Right atrium auricular region (tissue), 2 donors: ENCODE results near the gene CLEC10A. TPM values are rescaled to one million over a fixed set of nuclear protein-coding genes. Genes with fewer than 3 reads are reported as not detected.
A peak's percentile ranks its signal among the peaks of the same experiment; 100 is the strongest.

ENCODE experiments used
- DNase-seq: peaks from one replicate; pipeline ENCODE4 v3.0.0-alpha.2; 2019; ENCODE audit warnings: low spot score
- H3K27ac ChIP-seq, 2 donors: fragments of 200-600 bp; sonication (generic); 1 replicate in 1 of 2; 2 replicates in 1 of 2; pipeline ENCODE4 v1.5.1; 2016 to 2019
- H3K27me3 ChIP-seq, 2 donors: fragments of 200-600 bp; sonication (generic); one replicate each; pipeline versions ENCODE4 v1.5.1 to v1.6.0; 2017 to 2019
- H3K36me3 ChIP-seq: fragments of 200-600 bp; sonication (generic); one replicate; pipeline ENCODE4 v1.5.1; 2016
- H3K4me1 ChIP-seq, 2 donors: fragments of 200-600 bp; sonication (generic); one replicate each; pipeline versions ENCODE4 v1.5.1 to v1.6.0; 2017 to 2019
- H3K4me3 ChIP-seq, 2 donors: fragments of 200-600 bp; sonication (generic); 1 replicate in 1 of 2; 2 replicates in 1 of 2; pipeline ENCODE4 v1.5.1; 2017 to 2019; ENCODE audit warnings: mild to moderate bottlenecking in 1 of 2, moderate library complexity in 1 of 2
- H3K9me3 ChIP-seq, 2 donors: fragments of 200-600 bp; sonication (generic); one replicate each; pipeline ENCODE4 v1.5.1; 2019
- total RNA-seq, 2 donors: library from RNA; depleted of rRNA; stranded (reverse); fragments of >200 nt; gene quantifications; one replicate each; pipeline ENCODE4 v1.1.0, GENCODE V29; 2016
- TF ChIP-seq, protein P1 (sequence below), 2 donors: fragments of 200-600 bp; sonication (generic); IDR thresholded peaks; one replicate each; pipeline ENCODE4 v1.5.1; 2019; ENCODE audit warnings: antibody characterized with exemption in 2 of 2

Gene CLEC10A
- total RNA-seq, 2 donors from 2014 or later: 1.4 to 3.6 TPM

DNA sequence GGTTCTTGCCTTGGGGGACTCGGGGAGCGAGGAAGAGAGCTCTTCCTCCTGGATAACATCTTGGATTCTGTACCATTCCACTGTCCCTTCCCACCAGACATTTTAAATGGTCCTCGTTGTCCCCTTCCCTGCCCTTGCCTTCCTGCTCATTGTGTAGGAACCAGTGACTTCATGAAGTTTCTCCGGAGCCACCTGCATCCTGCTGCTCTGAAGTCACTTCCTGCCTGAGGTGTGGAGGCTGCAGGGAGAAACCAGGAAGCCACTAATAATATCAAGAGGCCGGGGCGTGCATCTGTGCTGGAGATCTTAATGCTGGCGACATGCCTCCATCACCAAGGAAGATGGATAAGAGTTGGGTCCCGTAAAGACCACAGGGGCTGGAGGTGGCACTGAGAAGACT is 50.4 kb downstream of the CLEC10A start:
- no peaks in the 10 kb centered on the region for H3K36me3 ChIP-seq
- no peak for DNase-seq
- H3K27ac ChIP-seq: peak overlapping the region; percentile 48 to 53

DNA sequence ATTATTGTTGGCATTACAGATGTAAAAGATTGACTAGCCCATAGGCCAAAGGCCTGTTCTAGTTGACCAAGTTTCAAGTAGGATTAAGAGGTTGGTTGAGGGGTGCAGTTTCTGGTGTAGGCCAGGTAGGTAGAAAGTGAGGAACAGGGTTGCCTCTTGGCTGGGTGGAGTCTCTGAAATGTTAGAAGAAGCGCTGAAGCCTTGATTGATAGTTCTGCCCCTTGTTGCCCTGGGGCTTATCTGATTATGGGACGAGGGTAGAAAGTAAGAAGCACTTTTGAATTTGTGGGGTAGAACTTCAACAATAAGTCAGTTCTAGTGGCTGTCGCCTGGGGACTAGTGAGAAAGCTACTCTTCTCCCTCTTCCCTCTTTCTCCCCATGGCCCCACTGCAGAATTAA is 51.0 kb downstream of the CLEC10A start:
- H3K4me3 ChIP-seq: no peak overlapping the region
- DNase-seq: no peak
- H3K4me1 ChIP-seq: peaks cover 0 to 33% of the 10 kb centered on the region in 2 donors
- TF ChIP-seq, protein P1, sequence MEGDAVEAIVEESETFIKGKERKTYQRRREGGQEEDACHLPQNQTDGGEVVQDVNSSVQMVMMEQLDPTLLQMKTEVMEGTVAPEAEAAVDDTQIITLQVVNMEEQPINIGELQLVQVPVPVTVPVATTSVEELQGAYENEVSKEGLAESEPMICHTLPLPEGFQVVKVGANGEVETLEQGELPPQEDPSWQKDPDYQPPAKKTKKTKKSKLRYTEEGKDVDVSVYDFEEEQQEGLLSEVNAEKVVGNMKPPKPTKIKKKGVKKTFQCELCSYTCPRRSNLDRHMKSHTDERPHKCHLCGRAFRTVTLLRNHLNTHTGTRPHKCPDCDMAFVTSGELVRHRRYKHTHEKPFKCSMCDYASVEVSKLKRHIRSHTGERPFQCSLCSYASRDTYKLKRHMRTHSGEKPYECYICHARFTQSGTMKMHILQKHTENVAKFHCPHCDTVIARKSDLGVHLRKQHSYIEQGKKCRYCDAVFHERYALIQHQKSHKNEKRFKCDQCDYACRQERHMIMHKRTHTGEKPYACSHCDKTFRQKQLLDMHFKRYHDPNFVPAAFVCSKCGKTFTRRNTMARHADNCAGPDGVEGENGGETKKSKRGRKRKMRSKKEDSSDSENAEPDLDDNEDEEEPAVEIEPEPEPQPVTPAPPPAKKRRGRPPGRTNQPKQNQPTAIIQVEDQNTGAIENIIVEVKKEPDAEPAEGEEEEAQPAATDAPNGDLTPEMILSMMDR (IDR thresholded peaks at IDR 0.05): no peak
- H3K36me3 ChIP-seq: no peaks in the 10 kb centered on the region
- H3K27me3 ChIP-seq: no peaks in the 10 kb centered on the region
- H3K9me3 ChIP-seq: no peaks in the 10 kb centered on the region
- peak overlapping the region; percentile 48 to 53 for H3K27ac ChIP-seq

More for the DNA sequence above, 50.4 kb downstream of the CLEC10A start:
- Histone ChIP-seq H3K9me3 (no peaks in the 10 kb centered on the region), H3K4me3 (no peak overlapping the region), H3K27me3 (no peaks in the 10 kb centered on the region), H3K4me1 (peaks cover 0 to 31% of the 10 kb centered on the region in 2 donors)
- TF ChIP-seq, protein P1 (IDR thresholded peaks at IDR 0.05): no peak

GRCh38 chr17:7027335-7027734 is 52.7 kb downstream of the CLEC10A start:
- TF ChIP-seq, protein P1 (IDR thresholded peaks at IDR 0.05): no peak
- H3K4me1 ChIP-seq: peaks cover 0 to 38% of the 10 kb centered on the region in 2 donors

GRCh38 chr17:7026471-7027115 is 53.5 kb downstream of the CLEC10A start:
- no peaks in the 10 kb centered on the region for H3K36me3 ChIP-seq
- no peaks in the 10 kb centered on the region for H3K9me3 ChIP-seq
- H3K27ac ChIP-seq: peak overlapping the region; percentile 29 to 36
- TF ChIP-seq, protein P1 (IDR thresholded peaks at IDR 0.05): no peak
- H3K4me3 ChIP-seq: no peak overlapping the region
- peaks cover 0 to 5% of the 10 kb centered on the region in 2 donors for H3K27me3 ChIP-seq
- H3K4me1 ChIP-seq: peaks cover 0 to 45% of the 10 kb centered on the region in 2 donors
- no peak for DNase-seq

More at GRCh38 chr17:7027335-7027734, 52.7 kb downstream of the CLEC10A start:
- Histone ChIP-seq H3K27me3 (peaks cover 0 to 4% of the 10 kb centered on the region in 2 donors), H3K4me3 (no peak overlapping the region), H3K9me3 (no peaks in the 10 kb centered on the region), H3K36me3 (no peaks in the 10 kb centered on the region), H3K27ac (peak overlapping the region; percentile 36 to 53)
- no peak for DNase-seq

DNA sequence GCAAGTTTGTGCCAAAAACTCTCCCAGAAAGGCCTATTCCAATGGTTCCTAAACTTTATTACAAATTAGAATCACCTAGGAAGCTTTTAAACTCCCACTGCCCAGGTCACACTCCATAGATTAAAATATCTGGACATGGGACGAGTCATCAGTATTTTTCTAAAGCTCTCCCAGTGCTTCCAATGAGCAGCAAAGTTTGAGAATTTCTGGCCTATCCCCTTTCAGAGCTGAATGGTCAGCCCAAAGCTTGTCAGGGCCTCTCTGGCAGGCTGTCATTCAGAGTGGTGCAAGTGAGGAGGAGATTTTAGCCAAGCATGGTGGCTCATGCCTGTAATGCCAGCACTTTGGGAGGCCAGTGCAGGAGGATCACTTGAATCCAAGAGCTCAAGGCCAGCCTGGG is 54.8 kb downstream of the CLEC10A start:
- Histone ChIP-seq H3K36me3 (no peaks in the 10 kb centered on the region), H3K27ac (no peak overlapping the region), H3K27me3 (peaks cover 0 to 5% of the 10 kb centered on the region in 2 donors), H3K4me1 (peaks cover 0 to 52% of the 10 kb centered on the region in 2 donors), H3K9me3 (no peaks in the 10 kb centered on the region), H3K4me3 (no peak overlapping the region)
- DNase-seq: no peak
- TF ChIP-seq, protein P1 (IDR thresholded peaks at IDR 0.05): no peak

Other genes with a start within 250 kb of the CLEC10A start
- not detected for gene TEKT1, start 248.5 kb downstream of the CLEC10A start, total RNA-seq
- under 1 TPM in 1 of 2 donors, not detected in 1; 0.47 TPM for gene ALOX12, start 84.2 kb downstream of the CLEC10A start, total RNA-seq
- 100 to 1,000 TPM; 231 to 334 TPM for gene RNASEK, start 67.6 kb downstream of the CLEC10A start, total RNA-seq
- 1 to 10 TPM; 6.1 to 9.2 TPM for gene BCL6B, start 57.2 kb downstream of the CLEC10A start, total RNA-seq
- under 1 TPM; 0.70 to 0.71 TPM for gene SLC16A13, start 44.2 kb downstream of the CLEC10A start, total RNA-seq
- gene SLC16A11, start 36.2 kb downstream of the CLEC10A start, total RNA-seq: 1 to 10 TPM; 1.9 to 3.4 TPM
- gene ASGR2, start 34.6 kb upstream of the CLEC10A start, total RNA-seq: under 1 TPM in 1 of 2 donors, not detected in 1; 0.33 TPM
- 1 to 10 TPM in 1 of 2 donors, not detected in 1; 1.6 TPM for gene ASGR1, start 99.1 kb upstream of the CLEC10A start, total RNA-seq
- 10 to 100 TPM; 15.1 to 33.4 TPM for gene DLG4, start 139.6 kb upstream of the CLEC10A start, total RNA-seq
- gene ACADVL, start 139.7 kb upstream of the CLEC10A start, total RNA-seq: 100 to 1,000 TPM; 695 to 758 TPM
- gene DVL2, start 154.3 kb upstream of the CLEC10A start, total RNA-seq: 10 to 100 TPM; 18.1 to 19.9 TPM
- 10 to 100 TPM in 1 of 2 donors, 1 to 10 TPM in 1; 10.0 to 22.4 TPM for gene PHF23, start 159.2 kb upstream of the CLEC10A start, total RNA-seq
- 100 to 1,000 TPM; 226 to 469 TPM for gene GABARAP, start 162.2 kb upstream of the CLEC10A start, total RNA-seq
- 10 to 100 TPM; 55.0 to 77.2 TPM for gene CTDNEP1, start 171.5 kb upstream of the CLEC10A start, total RNA-seq
- 10 to 100 TPM; 28.1 to 70.7 TPM for gene ELP5, start 172.0 kb upstream of the CLEC10A start, total RNA-seq
- gene CLDN7, start 182.2 kb upstream of the CLEC10A start, total RNA-seq: 1 to 10 TPM in 1 of 2 donors, not detected in 1; 2.3 TPM
- gene SLC2A4, start 201.5 kb upstream of the CLEC10A start, total RNA-seq: 100 to 1,000 TPM in 1 of 2 donors, 10 to 100 TPM in 1; 70.3 to 151 TPM
- 1 to 10 TPM; 2.9 to 3.0 TPM for gene YBX2, start 214.4 kb upstream of the CLEC10A start, total RNA-seq
- 100 to 1,000 TPM; 131 to 164 TPM for gene EIF5A, start 227.4 kb upstream of the CLEC10A start, total RNA-seq
- 10 to 100 TPM; 80.4 to 97.0 TPM for gene GPS2, start 235.1 kb upstream of the CLEC10A start, total RNA-seq
- gene NEURL4, start 249.1 kb upstream of the CLEC10A start, total RNA-seq: 10 to 100 TPM in 1 of 2 donors, 1 to 10 TPM in 1; 9.5 to 12.8 TPM